HFF-Myc (cell line): ENCODE results near the gene XRCC5.

Experiments used
- DNase-seq: peaks from one replicate; pipeline ENCODE4 v3.0.0-alpha.2; 2011; ENCODE audit warnings: low read depth; ENCODE audit errors: extremely low read depth
- H3K4me3 ChIP-seq: replicated peaks from 2 replicates; pipeline ENCODE4 v1.5.1; 2011; ENCODE audit warnings: low read depth, mild to moderate bottlenecking, control low read depth, low read length
- TF ChIP-seq, protein P1 (sequence below): IDR thresholded peaks from 2 replicates; pipeline ENCODE4 v1.5.1; 2012; ENCODE audit warnings: mild to moderate bottlenecking, low read depth, low read length, control low read depth; ENCODE audit errors: missing control alignments

The XRCC5 gene

GRCh38 chr2:216165711-216166110 is 56.6 kb downstream of the XRCC5 start:
- TF ChIP-seq, protein P1, sequence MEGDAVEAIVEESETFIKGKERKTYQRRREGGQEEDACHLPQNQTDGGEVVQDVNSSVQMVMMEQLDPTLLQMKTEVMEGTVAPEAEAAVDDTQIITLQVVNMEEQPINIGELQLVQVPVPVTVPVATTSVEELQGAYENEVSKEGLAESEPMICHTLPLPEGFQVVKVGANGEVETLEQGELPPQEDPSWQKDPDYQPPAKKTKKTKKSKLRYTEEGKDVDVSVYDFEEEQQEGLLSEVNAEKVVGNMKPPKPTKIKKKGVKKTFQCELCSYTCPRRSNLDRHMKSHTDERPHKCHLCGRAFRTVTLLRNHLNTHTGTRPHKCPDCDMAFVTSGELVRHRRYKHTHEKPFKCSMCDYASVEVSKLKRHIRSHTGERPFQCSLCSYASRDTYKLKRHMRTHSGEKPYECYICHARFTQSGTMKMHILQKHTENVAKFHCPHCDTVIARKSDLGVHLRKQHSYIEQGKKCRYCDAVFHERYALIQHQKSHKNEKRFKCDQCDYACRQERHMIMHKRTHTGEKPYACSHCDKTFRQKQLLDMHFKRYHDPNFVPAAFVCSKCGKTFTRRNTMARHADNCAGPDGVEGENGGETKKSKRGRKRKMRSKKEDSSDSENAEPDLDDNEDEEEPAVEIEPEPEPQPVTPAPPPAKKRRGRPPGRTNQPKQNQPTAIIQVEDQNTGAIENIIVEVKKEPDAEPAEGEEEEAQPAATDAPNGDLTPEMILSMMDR, result no peak
- no peak overlapping the region for H3K4me3 ChIP-seq
- no peak for DNase-seq

DNA sequence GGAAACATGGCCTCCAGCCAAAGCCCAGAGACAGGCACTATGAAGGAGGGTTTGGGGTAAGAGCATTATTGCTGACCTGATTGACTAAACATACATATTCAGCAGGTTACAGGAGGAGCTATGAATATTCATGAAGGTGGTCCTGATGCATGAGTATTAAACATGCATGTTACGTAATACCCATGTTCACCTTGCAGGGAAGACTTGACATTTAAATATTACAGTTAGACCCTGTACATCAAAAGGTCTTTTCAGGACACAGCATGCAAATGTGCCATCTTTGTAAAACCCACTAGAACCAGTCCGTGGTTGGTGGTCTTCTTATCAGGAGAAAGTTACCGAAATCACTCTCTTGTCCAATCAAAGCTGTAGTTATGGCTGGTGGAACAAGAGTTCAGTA is 59.9 kb downstream of the XRCC5 start:
- no peak for DNase-seq
- TF ChIP-seq, protein P1, result no peak
- H3K4me3 ChIP-seq, result no peak overlapping the region

- H3K4me3 ChIP-seq, result no peak overlapping the region
- no peak for DNase-seq
- TF ChIP-seq, protein P1, result no peak
These were observed 61.1 kb downstream of the XRCC5 start for GRCh38 chr2:216170076-216170763.

GRCh38 chr2:216171011-216171410 is 61.9 kb downstream of the XRCC5 start:
- TF ChIP-seq, protein P1, result no peak
- no peak overlapping the region for H3K4me3 ChIP-seq
- DNase-seq, result no peak

- TF ChIP-seq, protein P1, result no peak
- no peak for DNase-seq
- H3K4me3 ChIP-seq, result no peak overlapping the region
These were observed 63.3 kb downstream of the XRCC5 start for GRCh38 chr2:216172493-216172892.

DNA sequence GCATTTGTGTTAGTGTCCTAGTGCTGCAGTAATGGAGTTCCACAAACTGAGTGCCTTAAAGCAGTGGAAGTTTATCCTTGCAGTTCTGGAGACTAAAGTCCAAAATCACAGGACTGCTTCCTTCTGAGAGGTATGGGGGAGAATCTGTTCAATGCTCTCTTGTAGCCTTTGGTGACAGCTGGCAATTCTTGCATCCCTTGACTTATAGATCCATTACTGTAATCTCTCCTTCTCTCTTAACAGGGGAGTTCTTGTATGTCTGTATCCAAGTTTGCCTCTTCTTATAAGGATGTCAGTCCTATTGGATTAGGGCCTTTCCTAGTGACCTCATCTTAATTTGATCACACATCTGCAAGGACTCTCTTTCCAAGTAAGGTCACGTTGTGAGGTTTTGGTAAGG is 69.9 kb downstream of the XRCC5 start:
- DNase-seq, result no peak
- H3K4me3 ChIP-seq, result no peak overlapping the region
- TF ChIP-seq, protein P1, result no peak

GRCh38 chr2:216181351-216181750 is 72.2 kb downstream of the XRCC5 start:
- no peak for DNase-seq
- no peak overlapping the region for H3K4me3 ChIP-seq
- TF ChIP-seq, protein P1, result no peak
